Fibroblast of pulmonary artery (primary cell): ENCODE results near the gene HOXC9.

Source experiments
- DNase-seq: peaks from one replicate; pipeline ENCODE4 v3.0.0-alpha.2; 2010; ENCODE audit warnings: low read depth
- H3K4me3 ChIP-seq: replicated peaks from 2 replicates; pipeline ENCODE4 v1.5.1; 2011; ENCODE audit warnings: low read depth, mild to moderate bottlenecking, control low read depth, low read length, moderate library complexity
- TF ChIP-seq, protein P1 (sequence below): IDR thresholded peaks from 2 replicates; pipeline ENCODE4 v1.5.1; 2011; ENCODE audit warnings: mild to moderate bottlenecking, control low read depth, low read length, inconsistent platforms; ENCODE audit errors: missing control alignments

HOXC9 gene

DNA sequence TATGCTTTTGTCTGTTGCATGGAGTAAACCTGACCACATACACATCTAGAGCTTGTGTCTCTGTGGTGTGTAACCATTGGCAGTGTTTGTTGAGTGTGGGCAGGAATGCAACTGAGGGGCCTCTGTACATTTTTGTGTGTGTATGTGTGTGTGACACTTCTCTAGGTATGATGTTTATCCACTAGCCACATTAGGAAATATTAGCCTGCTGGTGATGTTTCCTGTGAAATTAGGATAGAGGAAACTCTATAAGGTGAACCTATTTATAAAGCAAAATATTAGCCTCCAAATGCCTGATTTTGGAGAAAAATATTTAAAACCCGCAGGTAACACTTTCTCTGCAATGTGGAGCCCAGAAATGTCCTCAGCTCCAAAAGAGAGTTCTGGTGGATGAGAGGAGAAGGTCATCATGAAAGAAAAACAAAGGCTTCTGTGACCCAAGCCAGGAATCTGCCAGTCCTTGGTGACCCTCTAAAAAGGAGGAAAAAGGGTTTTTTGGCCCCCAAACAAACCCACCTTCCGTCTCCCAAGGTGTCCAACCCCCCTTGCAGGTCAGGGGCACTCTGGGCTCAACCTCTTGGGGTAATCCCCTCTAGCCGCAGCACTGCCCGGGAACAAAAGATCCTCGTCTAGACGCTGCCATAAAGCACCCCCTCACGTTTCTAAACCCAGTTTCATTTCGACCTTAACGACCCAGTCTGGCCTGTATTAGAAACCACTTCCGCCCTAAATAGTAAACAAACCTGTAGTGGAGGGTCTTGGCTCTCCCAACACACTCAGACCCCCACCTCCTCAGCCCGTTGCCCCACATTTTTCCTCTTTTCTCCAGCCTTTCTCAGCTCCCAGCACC, 22.1 kb upstream of the HOXC9 start:
- DNase-seq = no peak
- H3K4me3 ChIP-seq = no peak overlapping the region
- TF ChIP-seq, protein P1, sequence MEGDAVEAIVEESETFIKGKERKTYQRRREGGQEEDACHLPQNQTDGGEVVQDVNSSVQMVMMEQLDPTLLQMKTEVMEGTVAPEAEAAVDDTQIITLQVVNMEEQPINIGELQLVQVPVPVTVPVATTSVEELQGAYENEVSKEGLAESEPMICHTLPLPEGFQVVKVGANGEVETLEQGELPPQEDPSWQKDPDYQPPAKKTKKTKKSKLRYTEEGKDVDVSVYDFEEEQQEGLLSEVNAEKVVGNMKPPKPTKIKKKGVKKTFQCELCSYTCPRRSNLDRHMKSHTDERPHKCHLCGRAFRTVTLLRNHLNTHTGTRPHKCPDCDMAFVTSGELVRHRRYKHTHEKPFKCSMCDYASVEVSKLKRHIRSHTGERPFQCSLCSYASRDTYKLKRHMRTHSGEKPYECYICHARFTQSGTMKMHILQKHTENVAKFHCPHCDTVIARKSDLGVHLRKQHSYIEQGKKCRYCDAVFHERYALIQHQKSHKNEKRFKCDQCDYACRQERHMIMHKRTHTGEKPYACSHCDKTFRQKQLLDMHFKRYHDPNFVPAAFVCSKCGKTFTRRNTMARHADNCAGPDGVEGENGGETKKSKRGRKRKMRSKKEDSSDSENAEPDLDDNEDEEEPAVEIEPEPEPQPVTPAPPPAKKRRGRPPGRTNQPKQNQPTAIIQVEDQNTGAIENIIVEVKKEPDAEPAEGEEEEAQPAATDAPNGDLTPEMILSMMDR = no peak

DNA sequence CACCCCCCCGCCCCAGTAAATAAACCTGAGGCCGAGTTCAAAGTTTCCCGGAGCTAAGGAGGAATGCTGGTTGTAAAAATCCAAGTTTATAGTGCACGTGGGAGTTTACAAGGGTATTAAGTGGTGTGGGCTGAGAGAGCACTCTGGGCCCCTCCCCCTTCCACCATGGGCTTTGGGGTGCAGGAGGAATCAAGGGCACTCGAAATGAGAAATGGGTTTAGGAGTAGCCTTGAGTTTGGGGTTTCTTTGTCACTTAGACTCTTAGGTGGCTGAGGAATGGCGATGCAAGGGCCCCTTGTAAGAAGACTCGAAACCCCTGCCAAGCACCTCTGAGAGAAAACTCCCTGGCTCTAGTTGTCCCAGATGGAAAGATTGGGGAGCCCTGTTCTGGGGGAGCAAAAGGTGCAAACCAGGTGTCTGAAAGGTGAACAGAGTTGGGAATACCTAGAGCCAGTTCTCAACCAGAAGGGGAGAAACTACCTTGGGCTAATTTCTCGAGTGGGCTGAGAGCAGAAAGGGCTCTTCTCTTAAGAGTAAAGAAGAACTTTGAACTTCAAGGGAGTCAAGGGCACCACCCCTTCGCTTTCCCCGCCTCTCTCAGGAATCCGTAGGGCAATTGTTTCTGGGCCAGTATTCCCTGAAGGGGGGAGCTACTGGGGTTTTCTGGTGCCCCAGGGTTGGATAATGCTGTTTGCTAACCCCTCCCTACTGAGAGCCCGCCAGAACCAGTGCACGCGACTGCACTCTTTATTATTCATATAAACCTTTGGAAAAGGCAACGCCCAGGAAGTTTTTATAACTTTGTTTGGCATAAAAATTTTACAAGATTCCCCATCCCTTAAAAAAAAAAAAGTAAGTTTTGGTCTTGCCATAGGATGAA, 21.2 kb upstream of the HOXC9 start:
- TF ChIP-seq, protein P1 = no peak
- no peak for DNase-seq
- no peak overlapping the region for H3K4me3 ChIP-seq

DNA sequence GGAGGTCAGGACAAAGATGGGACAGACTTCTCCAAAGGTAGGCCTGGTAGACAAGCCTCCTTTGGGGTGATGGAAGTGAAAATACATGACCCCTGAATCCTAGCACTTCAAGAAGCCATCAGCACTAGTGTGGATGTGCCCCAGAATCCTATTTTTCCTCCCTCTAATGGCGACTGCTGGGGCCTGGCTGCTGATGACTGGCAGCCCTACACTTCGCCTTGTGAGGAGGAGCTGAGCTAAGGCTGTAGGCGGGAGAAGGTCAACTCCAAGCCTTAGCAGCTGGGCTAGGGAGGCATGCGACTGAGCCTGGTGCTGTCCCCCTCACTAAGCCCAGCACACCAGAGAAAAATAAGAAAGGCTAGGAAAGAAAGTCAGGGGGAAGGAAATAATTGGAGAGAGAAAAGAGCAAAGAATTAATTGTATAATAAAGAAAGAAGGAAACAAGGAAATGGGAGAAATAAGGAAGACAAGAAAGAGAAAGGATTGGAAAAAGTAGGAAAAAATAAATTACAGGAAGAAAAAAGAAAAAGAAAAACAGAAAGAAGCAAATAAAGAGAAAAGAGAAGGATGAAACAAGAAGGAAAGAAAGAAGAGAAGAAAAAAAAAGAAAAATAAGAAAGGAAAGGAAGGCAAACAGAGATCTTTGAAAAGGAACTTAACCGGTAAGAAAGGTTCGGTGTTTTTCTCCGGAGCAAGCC, 19.7 kb upstream of the HOXC9 start:
- no peak overlapping the region for H3K4me3 ChIP-seq
- DNase-seq = no peak
- TF ChIP-seq, protein P1 = no peak

DNA sequence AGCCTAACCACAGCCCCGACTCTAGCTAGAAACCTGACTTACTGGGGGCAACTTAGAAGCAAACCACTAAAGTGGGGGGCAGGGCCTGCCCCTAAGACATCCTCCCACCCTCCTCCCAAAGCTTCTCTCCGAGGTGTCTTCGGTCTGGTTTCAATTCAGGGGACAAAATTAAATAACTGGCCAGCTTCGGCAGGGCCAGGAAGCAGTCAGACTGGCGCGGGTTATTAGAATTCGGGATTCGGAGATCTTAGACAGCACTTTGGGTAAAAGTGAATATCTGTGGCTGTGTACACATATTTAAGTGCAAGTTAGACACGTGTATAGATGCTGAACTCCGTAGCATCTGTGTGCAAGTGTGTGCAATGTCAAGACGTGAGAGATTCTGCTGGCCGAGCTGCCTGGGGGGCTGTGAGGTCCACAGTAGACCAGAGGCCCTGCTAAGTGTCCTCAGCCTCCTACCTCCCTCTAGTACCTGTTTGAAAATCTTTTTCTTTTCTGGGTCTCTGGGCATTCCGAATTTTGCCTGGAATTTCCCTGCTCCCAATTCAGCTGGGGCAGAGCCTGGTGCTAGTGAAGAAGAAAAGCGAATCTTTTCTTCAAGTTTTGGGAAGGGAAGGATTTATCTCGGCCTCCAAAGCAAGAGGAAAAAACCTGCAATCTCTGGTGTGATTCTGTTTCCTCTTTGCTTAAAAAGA, 19.0 kb upstream of the HOXC9 start:
- no peak for DNase-seq
- TF ChIP-seq, protein P1 = no peak
- no peak overlapping the region for H3K4me3 ChIP-seq

DNA sequence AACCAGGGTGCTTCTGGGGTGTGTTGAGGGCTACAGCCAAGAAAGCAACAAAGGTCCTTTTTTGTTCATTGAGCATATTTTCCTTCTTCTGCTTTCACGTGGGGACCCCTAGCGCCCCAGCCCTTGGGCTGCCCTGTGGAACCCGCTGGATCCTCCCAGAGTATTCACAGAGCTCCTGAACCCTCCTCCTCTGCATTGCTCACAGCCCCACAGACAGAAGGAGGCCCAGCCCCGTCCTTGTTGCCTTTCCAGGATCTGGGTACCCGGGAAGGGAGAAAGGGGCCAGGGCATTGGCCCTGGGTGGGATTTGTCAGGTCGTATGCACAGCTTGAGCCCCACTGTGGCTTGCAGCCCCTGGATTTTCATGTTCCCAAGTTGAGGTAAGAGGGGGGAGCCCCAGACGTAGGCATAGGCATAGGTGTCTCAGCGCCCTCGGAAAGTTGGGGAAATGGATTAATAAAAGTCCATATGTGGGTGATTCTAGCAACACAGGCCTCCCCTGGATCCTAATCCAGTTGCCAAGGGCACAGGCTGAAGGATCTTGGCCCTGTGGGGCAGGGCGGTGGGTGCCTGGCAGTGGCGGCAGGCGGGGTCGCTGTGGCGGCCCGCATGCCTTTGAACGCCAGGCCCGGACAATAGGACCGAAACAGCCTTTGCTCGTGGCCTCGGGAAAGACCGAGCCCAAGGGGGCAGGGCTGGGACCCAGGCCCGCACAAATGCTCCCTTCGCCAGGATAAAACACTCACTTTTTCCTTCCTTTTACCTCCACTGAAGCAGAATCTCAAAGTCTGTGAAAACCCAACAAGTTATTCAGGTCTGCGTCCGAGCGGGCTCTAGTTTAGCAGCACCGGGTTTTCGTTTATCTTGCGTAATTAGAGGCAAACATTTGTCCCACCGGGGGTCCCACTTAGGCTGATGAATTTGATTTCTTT, 18.1 kb upstream of the HOXC9 start:
- TF ChIP-seq, protein P1 = no peak
- no peak overlapping the region for H3K4me3 ChIP-seq
- DNase-seq = no peak
